H1 (cell line): ENCODE measurements around the gene ANKMY2. TPM values are rescaled to one million over a fixed set of nuclear protein-coding genes. Genes with fewer than 3 reads are reported as not detected.

ENCODE experiments used
- CTCF ChIA-PET: fragments of 300-600 bp; sonication (Branson Sonifier 250); formaldehyde crosslinking; loops from one replicate; lab custom pipeline; 2021; ENCODE audit not compliant: partially characterized antibody; lab: Charles Lee
- POLR2A ChIA-PET: fragments of 300-600 bp; sonication (Branson Sonifier 250); formaldehyde crosslinking; loops from one replicate; lab custom pipeline; 2021; ENCODE audit warnings: inconsistent platforms; ENCODE audit not compliant: partially characterized antibody; lab: Charles Lee
- DNase-seq, 2 experiments: peaks; one replicate each; pipeline versions ENCODE4 v3.0.0 to v3.0.0-alpha.2; 2010 to 2022; ENCODE audit warnings: low spot score in 2 of 2, low read depth in 1 of 2, mixed read lengths in 1 of 2
- FAIRE-seq: peaks from 2 replicates; lab custom pipeline; 2011; peaks lifted over from hg19 to GRCh38; lab: Jason Lieb, UNC
- H2AFZ ChIP-seq: 2 replicates; pipeline ENCODE4 v1.8.1; 2012; ENCODE audit warnings: low read length, inconsistent platforms
- H2AK5ac ChIP-seq: 2 replicates; pipeline ENCODE4 v1.6.1; 2013; ENCODE audit warnings: low read depth, low read length
- H2BK120ac ChIP-seq: replicated peaks from 2 replicates; pipeline ENCODE3; 2013; ENCODE audit warnings: low read depth, low read length, inconsistent platforms
- H2BK12ac ChIP-seq: 2 replicates; pipeline ENCODE4 v1.6.1; 2013; ENCODE audit warnings: low read depth, low read length
- H2BK15ac ChIP-seq: 2 replicates; pipeline ENCODE4 v1.6.1; 2013; ENCODE audit warnings: low read length
- H2BK20ac ChIP-seq: 2 replicates; pipeline ENCODE4 v1.6.1; 2013; ENCODE audit warnings: low read length
- H2BK5ac ChIP-seq: 2 replicates; pipeline ENCODE4 v1.6.1; 2013; ENCODE audit warnings: low read depth, low read length
- H3K14ac ChIP-seq: 2 replicates; pipeline ENCODE4 v1.6.1; 2013; ENCODE audit warnings: inconsistent platforms; ENCODE audit not compliant: insufficient read length
- H3K18ac ChIP-seq: 2 replicates; pipeline ENCODE4 v1.6.1; 2013; ENCODE audit warnings: low read length; ENCODE audit errors: extremely low read depth
- H3K23ac ChIP-seq: 2 replicates; pipeline ENCODE4 v1.6.1; 2013; ENCODE audit warnings: inconsistent platforms; ENCODE audit not compliant: insufficient read length
- H3K23me2 ChIP-seq: 2 replicates; pipeline ENCODE4 v1.6.1; 2013; ENCODE audit warnings: low read depth, low read length
- H3K27ac ChIP-seq: 2 replicates; pipeline ENCODE4 v1.6.1; 2011; ENCODE audit warnings: low read depth, low read length, inconsistent platforms
- H3K27me3 ChIP-seq, 4 experiments: replicated peaks in 1 of 4; 1 replicate in 1 of 4; 2 replicates in 3 of 4; pipeline versions ENCODE4 v1.6.1 to v1.8.1; 2011 to 2013; ENCODE audit warnings: low read length in 3 of 4, mild to moderate bottlenecking in 3 of 4, inconsistent platforms in 2 of 4, mixed read lengths in 2 of 4, moderate library complexity in 1 of 4; ENCODE audit not compliant: control insufficient read depth in 3 of 4, insufficient read depth in 3 of 4; ENCODE audit errors: extremely low read depth in 1 of 4
- H3K36me3 ChIP-seq, 4 experiments: 2 replicates each; pipeline versions ENCODE4 v1.6.1 to v1.8.1; 2011 to 2013; ENCODE audit warnings: mild to moderate bottlenecking in 4 of 4, low read length in 3 of 4, moderate library complexity in 2 of 4, control low read depth in 1 of 4, inconsistent platforms in 1 of 4; ENCODE audit not compliant: insufficient read depth in 4 of 4, control insufficient read depth in 2 of 4
- H3K4ac ChIP-seq: replicated peaks from 2 replicates; pipeline ENCODE3; 2013; ENCODE audit warnings: low read length, low read depth, mixed read lengths, inconsistent platforms; ENCODE audit not compliant: insufficient read length
- H3K4me1 ChIP-seq, 4 experiments: replicated peaks in 1 of 4; 1 replicate in 1 of 4; 2 replicates in 3 of 4; pipeline versions ENCODE4 v1.6.1 to v1.8.1; 2011 to 2013; ENCODE audit warnings: low read length in 3 of 4, inconsistent platforms in 2 of 4, mixed read lengths in 1 of 4; ENCODE audit not compliant: insufficient read depth in 4 of 4, control insufficient read depth in 3 of 4
- H3K4me2 ChIP-seq, 2 experiments: 2 replicates each; pipeline versions ENCODE4 v1.6.1 to v1.8.1; 2011 to 2013; ENCODE audit warnings: low read depth in 2 of 2, low read length in 2 of 2, control low read depth in 1 of 2, inconsistent platforms in 1 of 2, mild to moderate bottlenecking in 1 of 2; ENCODE audit not compliant: insufficient read depth in 1 of 2
- H3K4me3 ChIP-seq, 4 experiments: fragments of 200-600, 300-600 bp in 1 of 4; sonication (generic), shearing (Covaris generic), sonication (Bioruptor Twin) in 1 of 4; 2 replicates each; pipeline versions ENCODE4 v1.5.1 to v1.8.1; 2011 to 2016; ENCODE audit warnings: low read length in 4 of 4, low read depth in 3 of 4, control low read depth in 2 of 4, inconsistent platforms in 2 of 4, mild to moderate bottlenecking in 2 of 4, mixed read lengths in 1 of 4, moderate library complexity in 1 of 4; ENCODE audit not compliant: insufficient read depth in 2 of 4; ENCODE audit errors: extremely low read depth in 1 of 4
- H3K56ac ChIP-seq: replicated peaks from 2 replicates; pipeline ENCODE3; 2013; ENCODE audit warnings: low read depth, mild to moderate bottlenecking, mixed read lengths, low read length, inconsistent platforms; ENCODE audit not compliant: insufficient read length
- H3K79me1 ChIP-seq: 2 replicates; pipeline ENCODE4 v1.6.1; 2013; ENCODE audit warnings: low read depth, low read length, control low read depth
- H3K79me2 ChIP-seq, 2 experiments: 2 replicates each; pipeline versions ENCODE4 v1.6.1 to v1.8.1; 2012 to 2013; ENCODE audit warnings: low read length in 2 of 2, mild to moderate bottlenecking in 2 of 2, inconsistent platforms in 1 of 2; ENCODE audit not compliant: insufficient read depth in 2 of 2, control insufficient read depth in 1 of 2
- H3K9ac ChIP-seq, 4 experiments: replicated peaks in 1 of 4; 1 replicate in 1 of 4; 2 replicates in 3 of 4; pipeline versions ENCODE4 v1.6.1 to v1.8.1; 2011 to 2013; ENCODE audit warnings: low read depth in 3 of 4, low read length in 3 of 4, control low read depth in 2 of 4, mild to moderate bottlenecking in 2 of 4, moderate library complexity in 2 of 4, inconsistent platforms in 1 of 4; ENCODE audit errors: extremely low read depth in 1 of 4
- H3K9me3 ChIP-seq, 2 experiments: 2 replicates each; pipeline versions ENCODE4 v1.6.1 to v1.8.1; 2012 to 2013; ENCODE audit warnings: mild to moderate bottlenecking in 2 of 2, moderate library complexity in 2 of 2, control low read depth in 1 of 2, inconsistent platforms in 1 of 2, low read depth in 1 of 2, low read length in 1 of 2, mixed read lengths in 1 of 2; ENCODE audit not compliant: insufficient read depth in 2 of 2
- H4K20me1 ChIP-seq, 2 experiments: replicated peaks in 1 of 2; 2 replicates each; pipeline versions ENCODE3 to v1.8.1; 2011 to 2013; ENCODE audit warnings: inconsistent platforms in 2 of 2, low read length in 2 of 2, mild to moderate bottlenecking in 1 of 2; ENCODE audit not compliant: insufficient read depth in 2 of 2, control insufficient read depth in 1 of 2
- H4K5ac ChIP-seq: 2 replicates; pipeline ENCODE4 v1.6.1; 2013; ENCODE audit warnings: low read length, low read depth, mixed read lengths, inconsistent platforms; ENCODE audit not compliant: insufficient read length
- H4K8ac ChIP-seq: 2 replicates; pipeline ENCODE4 v1.8.0; 2013; ENCODE audit warnings: mild to moderate bottlenecking, moderate library complexity, low read length, inconsistent platforms; ENCODE audit not compliant: insufficient read depth; ENCODE audit errors: extremely low read depth
- H4K91ac ChIP-seq: replicated peaks from 2 replicates; pipeline ENCODE3; 2013; ENCODE audit warnings: low read length, mixed read lengths, inconsistent platforms; ENCODE audit not compliant: insufficient read length
- RFX5 ChIP-seq: IDR thresholded peaks from 2 replicates; pipeline ENCODE4 v1.6.1; 2011; ENCODE audit warnings: low read depth, low read length, improper control_type of control experiment, borderline replicate concordance
- TCF12 ChIP-seq: IDR thresholded peaks from 2 replicates; pipeline ENCODE4 v1.6.1; 2011; ENCODE audit warnings: low read depth, mild to moderate bottlenecking, low read length
- WGBS, 2 experiments: shearing (Covaris generic) in 1 of 2; methylation state at CpG; one replicate each; pipeline versions ENCODE4 v1.1.6 to v1.1.7; 2013 to 2015; ENCODE audit warnings: low lambda C conversion rate in 2 of 2, mixed read lengths in 2 of 2, inconsistent platforms in 1 of 2, low coverage in 1 of 2, missing lambda C conversion rate in 1 of 2; ENCODE audit not compliant: insufficient replicate concordance in 2 of 2, insufficient coverage in 1 of 2, insufficient read length in 1 of 2; ENCODE audit errors: extremely low coverage in 1 of 2, missing lambda C conversion rate in 1 of 2; 5-methylcytosine and 5-hydroxymethylcytosine counted together
- polyA plus RNA-seq, 7 experiments: library from polyadenylated mRNA; depleted of rRNA in 3 of 7; stranded (reverse) in 5 of 7; unstranded in 2 of 7; fragments of >200 nt in 5 of 7; fragments of 200-250 nt in 2 of 7; gene quantifications; 1 replicate in 5 of 7; 2 replicates in 1 of 7; 4 replicates in 1 of 7; pipeline versions ENCODE4 v1.2.1 to v1.2.3, GENCODE V29; 2011 to 2013; ENCODE audit warnings: missing spikeins in 2 of 7, mixed read lengths in 2 of 7
- total RNA-seq: library from RNA; stranded (reverse); fragmentation: NEBNext Ultra II Directional; extraction: Animal tissue kit (Norgen Biotek cat#: 25700); gene quantifications from 2 replicates; pipeline ENCODE4 v1.2.1, GENCODE V29; 2021
- TF ChIP-seq, protein P1 (sequence below): IDR thresholded peaks from 2 replicates; pipeline ENCODE4 v1.6.1; 2012; ENCODE audit warnings: low read length, inconsistent platforms

The ANKMY2 gene
- total and polyA plus RNA-seq, 2 of the 8 experiments (the other 6 are each of a cell fraction or from before 2014, with no cell fraction given): 5.2 to 9.3 TPM

DNA sequence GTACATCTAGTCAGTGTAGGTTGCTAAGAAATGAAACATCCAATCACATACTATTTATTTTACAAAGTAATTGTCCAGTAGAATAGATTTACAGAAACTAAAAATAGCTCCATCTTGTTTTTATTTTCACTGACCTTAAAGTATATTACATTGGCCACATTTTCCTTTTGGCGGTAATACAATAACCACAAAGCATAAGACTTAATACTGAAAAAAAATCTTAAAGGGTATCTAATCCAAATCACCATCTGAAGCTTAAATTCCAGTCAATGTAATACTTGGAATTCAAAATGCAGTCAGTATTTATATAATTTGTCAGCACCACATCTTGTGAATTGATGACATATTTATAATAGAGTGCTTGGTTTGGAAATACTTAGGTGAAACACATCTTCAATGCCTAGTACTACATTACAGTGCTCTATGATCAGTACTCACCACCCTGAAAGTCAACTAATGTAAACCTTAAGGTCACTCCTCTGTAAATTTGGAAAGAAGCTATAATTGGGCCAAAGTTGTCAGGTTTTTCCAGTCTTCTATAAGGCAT, 8.9 kb downstream of the ANKMY2 start:
- Histone ChIP-seq H2AFZ (no peak overlapping the region), H4K91ac (no peak overlapping the region), H2BK12ac (no peak overlapping the region), H4K20me1 (no peaks in the 10 kb centered on the region), H2BK120ac (no peak overlapping the region), H3K27me3 (no peaks in the 10 kb centered on the region), H3K56ac (no peak overlapping the region), H2BK15ac (no peak overlapping the region), H3K18ac (no peak overlapping the region), H3K9me3 (no peaks in the 10 kb centered on the region), H3K23me2 (no peaks in the 10 kb centered on the region), H3K14ac (no peak overlapping the region), H3K4me1 (peaks cover 0 to 2% (median 0%) of the 10 kb centered on the region in 4 experiments; a peak in 2 of 7 replicates), H3K23ac (no peak overlapping the region), H3K4me2 (no peak overlapping the region), H4K8ac (no peak overlapping the region), H3K4me3 (no peak overlapping the region), H3K36me3 (peaks cover 0 to 2% (median 0%) of the 10 kb centered on the region in 4 experiments; a peak in 1 of 8 replicates), H3K4ac (no peak overlapping the region), H2AK5ac (no peak overlapping the region), H3K9ac (no peak overlapping the region), H4K5ac (no peak overlapping the region), H3K27ac (no peak overlapping the region), H2BK5ac (no peak overlapping the region), H3K79me2 (peaks cover 0 to 6% of the 10 kb centered on the region in 2 experiments; a peak in 1 of 4 replicates), H3K79me1 (no peaks in the 10 kb centered on the region), H2BK20ac (no peak overlapping the region)
- ChIA-PET CTCF (interaction anchor here (0.7 to 1.0 kb wide), 2 partner anchors 51 to 72 kb away, joined by 3 to 4 read pairs; no protein-coding TSS in a partner anchor), POLR2A (interaction anchor here (0.9 to 1.7 kb wide), 2 partner anchors 10 to 16 kb away, joined by 4 to 8 read pairs; partner anchors contain the start of genes ANKMY2 and BZW2)
- TF ChIP-seq TCF12: no peak
- TF ChIP-seq, protein P1, sequence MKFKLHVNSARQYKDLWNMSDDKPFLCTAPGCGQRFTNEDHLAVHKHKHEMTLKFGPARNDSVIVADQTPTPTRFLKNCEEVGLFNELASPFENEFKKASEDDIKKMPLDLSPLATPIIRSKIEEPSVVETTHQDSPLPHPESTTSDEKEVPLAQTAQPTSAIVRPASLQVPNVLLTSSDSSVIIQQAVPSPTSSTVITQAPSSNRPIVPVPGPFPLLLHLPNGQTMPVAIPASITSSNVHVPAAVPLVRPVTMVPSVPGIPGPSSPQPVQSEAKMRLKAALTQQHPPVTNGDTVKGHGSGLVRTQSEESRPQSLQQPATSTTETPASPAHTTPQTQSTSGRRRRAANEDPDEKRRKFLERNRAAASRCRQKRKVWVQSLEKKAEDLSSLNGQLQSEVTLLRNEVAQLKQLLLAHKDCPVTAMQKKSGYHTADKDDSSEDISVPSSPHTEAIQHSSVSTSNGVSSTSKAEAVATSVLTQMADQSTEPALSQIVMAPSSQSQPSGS: no peak
- TF ChIP-seq RFX5: no peak
- no peak for FAIRE-seq
- WGBS, 2 experiments: 93% methylated on average over 1 of the region's 1 CpG; no CpG with 5 or more reads in 1 of the 2 experiments
- no peak for DNase-seq
